Muscle layer of duodenum (tissue), 2 donors: ENCODE data around the gene BIN2.
"Not testable (repeated sequence)": the region's sequence is repeated elsewhere in the genome, so short reads cannot be mapped to it uniquely, and the experiment has no call there.

Experiments
- H3K27ac ChIP-seq: one replicate; pipeline ENCODE4 v1.7.0; 2013; ENCODE audit warnings: mild to moderate bottlenecking, low read length
- H3K27me3 ChIP-seq: one replicate; pipeline ENCODE4 v1.7.0; 2013; ENCODE audit warnings: low read depth, mild to moderate bottlenecking, control low read depth, low read length
- H3K36me3 ChIP-seq, 2 donors: one replicate each; pipeline ENCODE4 v1.7.0; 2013; ENCODE audit warnings: low read length in 2 of 2, control low read depth in 1 of 2, mild to moderate bottlenecking in 1 of 2; ENCODE audit not compliant: insufficient read depth in 2 of 2, control insufficient read depth in 1 of 2
- H3K4me1 ChIP-seq, 2 donors: one replicate each; pipeline ENCODE4 v1.7.0; 2013; ENCODE audit warnings: low read length in 2 of 2, mild to moderate bottlenecking in 2 of 2, control low read depth in 1 of 2, moderate library complexity in 1 of 2; ENCODE audit not compliant: insufficient read depth in 2 of 2, control insufficient read depth in 1 of 2
- H3K4me3 ChIP-seq, 2 donors: one replicate each; pipeline ENCODE4 v1.7.0; 2013; ENCODE audit warnings: low read length in 2 of 2, low read depth in 1 of 2, mild to moderate bottlenecking in 1 of 2
- H3K9me3 ChIP-seq, 2 donors: one replicate each; pipeline ENCODE4 v1.7.0; 2013; ENCODE audit warnings: low read length in 2 of 2, control low read depth in 1 of 2, mild to moderate bottlenecking in 1 of 2; ENCODE audit not compliant: control insufficient read depth in 1 of 2
- donor health status: healthy.

The BIN2 gene

GRCh38 chr12:51343201-51343600 is 19.2 kb upstream of the BIN2 start:
- Histone ChIP-seq H3K4me3 (no peak overlapping the region), H3K36me3 (no peaks in the 10 kb centered on the region), H3K27ac (no peak overlapping the region), H3K4me1 (peaks cover 0 to 3% of the 10 kb centered on the region in 2 donors), H3K27me3 (no peaks in the 10 kb centered on the region), H3K9me3 (no peaks in the 10 kb centered on the region)

- H3K27ac ChIP-seq: no peak overlapping the region
- H3K9me3 ChIP-seq: no peaks in the 10 kb centered on the region
- H3K27me3 ChIP-seq: no peaks in the 10 kb centered on the region
- peaks cover 0 to 3% of the 10 kb centered on the region in 2 donors for H3K4me1 ChIP-seq
- no peak overlapping the region for H3K4me3 ChIP-seq
- H3K36me3 ChIP-seq: no peaks in the 10 kb centered on the region
Observed at GRCh38 chr12:51342416-51342815, 18.4 kb upstream of the BIN2 start.

- Histone ChIP-seq H3K27me3 (no peaks in the 10 kb centered on the region), H3K36me3 (no peaks in the 10 kb centered on the region), H3K4me1 (peaks cover 0 to 3% of the 10 kb centered on the region in 2 donors), H3K27ac (no peak overlapping the region), H3K4me3 (peak overlapping the region in 1 of 2 donors; percentile 61), H3K9me3 (no peaks in the 10 kb centered on the region)
Observed at GRCh38 chr12:51341251-51342007, 17.5 kb upstream of the BIN2 start.

DNA sequence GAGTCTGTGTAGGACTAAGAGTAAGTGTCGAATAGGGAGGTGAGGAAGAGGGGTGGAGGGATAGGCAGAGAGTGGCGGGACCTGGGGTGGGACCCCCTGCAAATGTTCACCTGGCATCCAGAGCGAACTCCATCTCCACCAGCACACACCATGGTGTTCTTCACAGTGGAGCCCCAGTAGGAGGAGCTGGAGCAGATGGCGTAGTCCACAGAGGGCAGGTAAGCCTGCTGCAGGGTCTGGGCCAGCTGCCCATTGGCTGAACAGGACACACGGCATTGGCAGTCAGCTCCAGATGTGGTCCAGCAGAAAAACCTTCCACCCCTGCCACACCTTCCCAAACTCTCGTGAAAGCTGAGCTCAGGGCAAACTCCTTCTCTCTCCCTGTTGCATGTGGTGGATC is 15.8 kb upstream of the BIN2 start:
- Histone ChIP-seq H3K27ac (no peak overlapping the region), H3K36me3 (no peaks in the 10 kb centered on the region), H3K9me3 (no peaks in the 10 kb centered on the region)

GRCh38 chr12:51337336-51337735 is 13.4 kb upstream of the BIN2 start:
- H3K4me1 ChIP-seq, H3K27me3 ChIP-seq, H3K9me3 ChIP-seq, H3K27ac ChIP-seq, H3K36me3 ChIP-seq, H3K4me3 ChIP-seq: not testable (repeated sequence)

More for the DNA sequence above, 15.8 kb upstream of the BIN2 start:
- H3K4me1 ChIP-seq: peaks cover 0 to 3% of the 10 kb centered on the region in 2 donors
- H3K4me3 ChIP-seq: no peak overlapping the region
- no peaks in the 10 kb centered on the region for H3K27me3 ChIP-seq

GRCh38 chr12:51335931-51336330 is 12.0 kb upstream of the BIN2 start:
- Histone ChIP-seq H3K4me1 (no peaks in the 10 kb centered on the region), H3K36me3 (no peaks in the 10 kb centered on the region), H3K27ac (no peak overlapping the region), H3K9me3 (no peaks in the 10 kb centered on the region), H3K4me3 (no peak overlapping the region), H3K27me3 (no peaks in the 10 kb centered on the region)

GRCh38 chr12:51334764-51335163 is 10.8 kb upstream of the BIN2 start:
- H3K9me3 ChIP-seq: no peaks in the 10 kb centered on the region
- no peaks in the 10 kb centered on the region for H3K4me1 ChIP-seq
- no peak overlapping the region for H3K4me3 ChIP-seq
- no peaks in the 10 kb centered on the region for H3K36me3 ChIP-seq
- no peaks in the 10 kb centered on the region for H3K27me3 ChIP-seq
- no peak overlapping the region for H3K27ac ChIP-seq

DNA sequence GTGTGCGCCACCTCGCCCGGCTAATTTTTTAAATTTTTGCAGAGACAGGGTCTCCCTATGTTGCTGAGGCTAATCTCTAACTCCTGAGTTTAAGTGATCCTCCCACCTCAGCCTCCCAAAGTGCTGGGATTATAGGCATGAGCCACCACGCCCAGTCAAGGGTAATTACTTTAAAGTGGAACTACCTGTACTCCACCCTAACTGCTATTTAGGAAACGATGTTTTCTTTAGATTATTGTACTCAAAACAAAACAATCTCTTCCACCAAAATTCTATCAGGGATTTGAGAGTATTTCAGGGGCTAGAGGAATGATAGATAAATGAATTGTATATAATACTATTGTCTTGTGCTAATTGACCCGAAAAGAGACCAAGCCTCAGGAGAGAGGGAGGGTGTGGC is 9.6 kb upstream of the BIN2 start:
- H3K4me1 ChIP-seq: peaks cover 0 to 3% of the 10 kb centered on the region in 2 donors

GRCh38 chr12:51330186-51330585 is 6.2 kb upstream of the BIN2 start:
- no peak overlapping the region for H3K27ac ChIP-seq
- no peaks in the 10 kb centered on the region for H3K36me3 ChIP-seq
- H3K4me1 ChIP-seq: peaks cover 0 to 3% of the 10 kb centered on the region in 2 donors
- no peaks in the 10 kb centered on the region for H3K9me3 ChIP-seq
- no peaks in the 10 kb centered on the region for H3K27me3 ChIP-seq
- H3K4me3 ChIP-seq: no peak overlapping the region

More for the DNA sequence above, 9.6 kb upstream of the BIN2 start:
- Histone ChIP-seq H3K27me3 (no peaks in the 10 kb centered on the region), H3K4me3 (no peak overlapping the region), H3K9me3 (no peaks in the 10 kb centered on the region), H3K36me3 (no peaks in the 10 kb centered on the region), H3K27ac (no peak overlapping the region)

DNA sequence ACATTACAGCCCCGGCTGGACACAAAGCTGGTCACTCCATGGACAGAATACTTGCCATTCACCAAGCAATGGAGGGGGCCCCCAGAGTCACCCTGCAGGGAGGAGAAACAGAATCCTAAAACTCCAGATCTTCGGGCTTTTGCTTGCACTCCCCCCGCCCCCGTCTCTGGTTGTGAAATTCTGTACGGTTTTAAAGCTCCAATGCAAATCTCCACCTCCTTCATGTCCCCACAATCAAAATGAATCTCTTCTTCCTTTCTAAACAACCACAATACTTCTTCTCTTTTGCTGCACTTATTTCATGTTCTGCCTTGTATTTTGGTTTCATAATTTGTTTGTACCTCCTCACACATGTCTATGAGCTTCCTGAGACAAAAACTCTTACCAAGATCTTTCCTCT is 5.8 kb upstream of the BIN2 start:
- Histone ChIP-seq H3K36me3 (no peaks in the 10 kb centered on the region), H3K27ac (no peak overlapping the region), H3K4me1 (peaks cover 0 to 3% of the 10 kb centered on the region in 2 donors), H3K9me3 (no peaks in the 10 kb centered on the region), H3K27me3 (no peaks in the 10 kb centered on the region), H3K4me3 (no peak overlapping the region)

GRCh38 chr12:51328587-51328986 is 4.6 kb upstream of the BIN2 start:
- Histone ChIP-seq H3K36me3 (no peaks in the 10 kb centered on the region), H3K4me1 (peaks cover 0 to 3% of the 10 kb centered on the region in 2 donors), H3K4me3 (no peak overlapping the region), H3K27ac (no peak overlapping the region), H3K27me3 (no peaks in the 10 kb centered on the region), H3K9me3 (no peaks in the 10 kb centered on the region)
